GM19467 (cell line): ENCODE measurements around the gene SLC30A7.
"Not testable (repeated sequence)": the region's sequence is repeated elsewhere in the genome, so short reads cannot be mapped to it uniquely, and the experiment has no call there.

Experiments used
- ATAC-seq: cut with Tn5 transposase; IDR thresholded peaks from one replicate; pipeline ENCODE4 v1.9.1; 2021; ENCODE audit warnings: mild to moderate bottlenecking, moderate library complexity; ENCODE audit not compliant: unreplicated experiment

The SLC30A7 gene

GRCh38 chr1:100889869-100890482 is 5.9 kb upstream of the SLC30A7 start:
- ATAC-seq = not testable (repeated sequence)

GRCh38 chr1:100891380-100891779 is 4.5 kb upstream of the SLC30A7 start:
- no peak for ATAC-seq

- no peak for ATAC-seq
These were observed 3.3 kb upstream of the SLC30A7 start for GRCh38 chr1:100892554-100892953.

GRCh38 chr1:100893718-100894117 is 2.2 kb upstream of the SLC30A7 start:
- no peak for ATAC-seq

GRCh38 chr1:100894603-100895539 is 1.0 kb upstream of the SLC30A7 start, which contains the start of gene EXTL2:
Gene EXTL2, minus strand, starts transcription at chr1:100894842. Its CDS starts 6,085 bp downstream, at chr1:100888757.
- peak; percentile 42 for ATAC-seq

- peak; percentile 33 for ATAC-seq
These were observed 642 bp downstream of the SLC30A7 start for GRCh38 chr1:100896481-100896982.

GRCh38 chr1:100902365-100902764 is 6.5 kb downstream of the SLC30A7 start:
- no peak for ATAC-seq

- ATAC-seq = no peak
These were observed 7.9 kb downstream of the SLC30A7 start for GRCh38 chr1:100903777-100904176.

- no peak for ATAC-seq
These were observed 8.6 kb downstream of the SLC30A7 start for GRCh38 chr1:100904528-100904927.

- no peak for ATAC-seq
These were observed 9.3 kb downstream of the SLC30A7 start for GRCh38 chr1:100905181-100905580.

- ATAC-seq = no peak
These were observed 12.0 kb downstream of the SLC30A7 start for GRCh38 chr1:100907887-100908286.

- ATAC-seq = no peak
These were observed 13.1 kb downstream of the SLC30A7 start for GRCh38 chr1:100909018-100909417.

- ATAC-seq = no peak
These were observed 16.1 kb downstream of the SLC30A7 start for GRCh38 chr1:100912019-100912418.

GRCh38 chr1:100921110-100921706 is 25.3 kb downstream of the SLC30A7 start:
- ATAC-seq = no peak

- no peak for ATAC-seq
These were observed 28.3 kb downstream of the SLC30A7 start for GRCh38 chr1:100924212-100924611.

- ATAC-seq = no peak
These were observed 29.1 kb downstream of the SLC30A7 start for GRCh38 chr1:100924991-100925390.

GRCh38 chr1:100926240-100926639 is 30.4 kb downstream of the SLC30A7 start:
- no peak for ATAC-seq

GRCh38 chr1:100927276-100927675 is 31.4 kb downstream of the SLC30A7 start:
- no peak for ATAC-seq

- ATAC-seq = no peak
These were observed 32.2 kb downstream of the SLC30A7 start for GRCh38 chr1:100928128-100928527.

GRCh38 chr1:100930494-100930893 is 34.6 kb downstream of the SLC30A7 start:
- ATAC-seq = no peak

- ATAC-seq = no peak
These were observed 35.8 kb downstream of the SLC30A7 start for GRCh38 chr1:100931716-100932115.
